ENCODE data around the gene FGFRL1.
"Not testable (repeated sequence)": the region's sequence is repeated elsewhere in the genome, so short reads cannot be mapped to it uniquely, and the experiment has no call there.

The FGFRL1 gene

GRCh38 chr4:973431-974397 is 37.7 kb upstream of the FGFRL1 start, which contains the start of gene DGKQ:
Gene DGKQ, minus strand, starts transcription at chr4:973569. Its CDS starts 87 bp downstream, at chr4:973482.
- peak in 1 of 2 experiments; percentile 47 for DNase-seq

DNA sequence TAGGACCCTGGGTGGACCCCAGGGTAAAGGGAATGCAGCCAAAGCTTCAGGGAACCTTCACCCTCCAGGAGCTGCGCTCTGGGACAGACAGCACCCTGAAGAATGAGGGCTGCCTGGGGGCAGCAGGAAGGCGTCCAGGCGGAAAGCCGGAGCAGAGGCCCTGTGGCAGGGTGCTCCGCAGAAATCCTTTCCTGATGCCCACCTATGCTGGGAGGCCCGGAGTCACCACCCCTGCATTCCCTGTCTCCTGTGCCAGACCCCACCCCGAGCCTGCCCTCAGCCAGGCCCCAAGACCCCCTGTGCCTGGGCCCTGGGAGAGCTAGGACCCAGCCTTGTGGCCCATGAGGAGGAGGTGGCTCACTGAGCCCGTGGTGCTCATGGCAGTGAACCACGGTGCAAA is 36.8 kb upstream of the FGFRL1 start:
- DNase-seq: no peak

GRCh38 chr4:976016-976415 is 35.4 kb upstream of the FGFRL1 start:
- not testable (repeated sequence) for DNase-seq

- DNase-seq: no peak
Observed at GRCh38 chr4:978957-979701, 32.3 kb upstream of the FGFRL1 start.

DNA sequence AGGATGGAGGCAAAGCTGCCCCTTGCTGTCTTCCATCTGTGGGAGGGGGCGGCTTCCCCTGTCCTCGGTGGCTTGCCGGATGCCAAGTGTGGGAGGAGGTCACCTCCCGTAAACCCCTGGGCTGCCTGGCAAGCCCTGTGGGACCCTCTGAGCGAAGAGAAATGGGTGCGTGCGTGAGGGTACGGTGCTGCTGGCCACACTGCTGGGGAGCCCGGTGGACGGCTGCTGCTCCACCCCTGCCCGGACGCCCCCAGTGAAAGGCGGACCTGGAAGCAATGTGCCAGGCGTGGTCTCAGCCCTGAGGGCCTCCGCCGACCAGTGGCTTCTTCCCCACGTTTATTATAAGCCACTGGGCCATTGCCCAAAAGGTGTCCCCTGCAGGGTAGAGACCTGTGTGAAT is 29.1 kb upstream of the FGFRL1 start:
- no peak for DNase-seq

- no peak for DNase-seq
Observed at GRCh38 chr4:982814-983213, 28.6 kb upstream of the FGFRL1 start.

- DNase-seq: no peak
Observed at GRCh38 chr4:984336-985054, 26.9 kb upstream of the FGFRL1 start.

- no peak for DNase-seq
Observed at GRCh38 chr4:985123-985830, 26.1 kb upstream of the FGFRL1 start.

GRCh38 chr4:986428-986878 is 25.0 kb upstream of the FGFRL1 start:
- DNase-seq: no peak

GRCh38 chr4:986879-987623 is 24.4 kb upstream of the FGFRL1 start, which contains the start of gene IDUA:
Gene IDUA, plus strand, starts transcription at chr4:987044. Its CDS starts 41 bp downstream, at chr4:987085.
- DNase-seq: peak in 1 of 2 experiments; percentile 44

DNA sequence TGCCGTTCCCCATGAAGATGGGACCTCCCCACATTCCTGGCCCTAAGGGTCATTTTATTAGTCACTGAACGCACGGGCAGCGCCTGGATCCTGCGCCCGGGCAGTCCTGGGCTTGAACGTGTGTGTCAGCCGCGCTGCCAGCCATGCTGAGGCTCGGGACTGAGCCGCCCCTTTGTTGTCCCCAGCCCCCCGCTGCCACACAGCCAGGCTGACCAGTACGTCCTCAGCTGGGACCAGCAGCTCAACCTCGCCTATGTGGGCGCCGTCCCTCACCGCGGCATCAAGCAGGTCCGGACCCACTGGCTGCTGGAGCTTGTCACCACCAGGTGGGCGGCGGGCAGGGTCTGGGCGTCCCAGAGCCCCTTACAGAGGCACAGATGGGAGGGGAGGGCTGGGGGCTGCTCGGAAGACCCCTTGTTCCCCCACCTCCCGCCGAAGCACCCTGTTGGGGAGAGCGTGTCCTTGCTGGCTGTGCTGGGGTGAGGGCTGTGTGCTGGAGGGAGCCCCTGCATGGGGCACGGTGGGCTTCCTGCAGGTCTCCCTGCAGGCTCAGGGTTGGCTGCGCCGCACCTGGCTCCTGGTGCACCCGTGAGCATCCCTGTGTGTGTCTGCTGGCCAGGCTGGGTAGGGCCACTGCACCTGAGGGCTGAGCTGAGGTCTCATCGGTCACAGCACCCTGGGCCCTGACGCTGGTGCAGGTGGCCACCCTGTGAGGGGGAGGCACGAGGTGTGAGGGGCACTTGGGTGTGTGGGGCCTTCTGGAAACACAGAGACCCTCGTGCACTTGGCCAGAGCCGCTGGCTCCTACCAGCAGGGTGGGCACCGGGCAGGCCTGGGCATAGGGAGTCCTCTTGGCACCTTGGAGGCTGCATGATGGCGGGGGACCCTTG is 23.6 kb upstream of the FGFRL1 start:
- no peak for DNase-seq

GRCh38 chr4:988726-989721 is 22.4 kb upstream of the FGFRL1 start:
- no peak for DNase-seq

DNA sequence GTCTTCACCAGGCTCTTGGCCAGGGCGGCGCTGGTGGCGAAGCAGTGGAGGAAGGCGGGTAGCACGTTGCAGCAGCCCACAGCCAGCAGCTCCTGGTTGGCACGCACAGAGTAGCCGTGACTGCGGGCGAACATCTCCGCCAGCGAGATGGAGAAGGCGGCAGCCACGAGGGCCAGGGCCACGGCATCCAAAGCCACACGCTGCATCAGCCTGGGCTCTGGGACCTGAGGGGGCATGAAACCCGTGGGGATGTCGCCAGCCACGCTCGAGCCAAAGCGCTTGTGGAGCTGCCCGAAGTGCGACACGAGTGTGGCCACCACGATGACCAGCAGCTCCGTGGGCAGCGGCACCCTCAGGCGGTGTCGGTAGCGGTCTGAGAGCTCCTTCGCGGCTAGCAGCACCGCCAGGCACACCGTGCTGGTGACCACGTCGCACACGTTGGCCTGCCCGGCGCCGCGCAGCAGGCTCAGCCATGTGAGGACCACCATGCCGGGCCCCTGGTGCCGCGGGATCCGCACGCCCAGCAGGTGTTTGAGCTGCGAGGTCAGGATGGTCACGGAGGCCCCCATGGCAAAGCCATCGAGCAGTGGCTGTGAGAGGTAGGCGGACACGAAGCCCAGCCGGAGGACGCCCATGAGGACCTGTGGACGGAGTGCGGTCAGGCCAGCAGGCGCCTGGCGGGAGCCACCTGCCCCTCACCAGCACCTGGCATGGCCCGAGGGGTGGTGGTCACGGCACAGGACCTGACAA is 21.5 kb upstream of the FGFRL1 start:
- DNase-seq: no peak

- DNase-seq: no peak
Observed at GRCh38 chr4:990746-991367, 20.6 kb upstream of the FGFRL1 start.

- DNase-seq: no peak
Observed at GRCh38 chr4:991451-992296, 19.8 kb upstream of the FGFRL1 start.

- no peak for DNase-seq
Observed at GRCh38 chr4:992297-993110, 18.9 kb upstream of the FGFRL1 start.

Data from cerebellar nuclear complex (tissue), 1 donor.